NCI-H1436 (cell line): ENCODE measurements around the gene EP300.
"Not testable (repeated sequence)": the region's sequence is repeated elsewhere in the genome, so short reads cannot be mapped to it uniquely, and the experiment has no call there.

ENCODE experiments used
- DNase-seq: peaks from one replicate; lab custom pipeline; 2025; lab: John Stamatoyannopoulos, UW

Gene EP300

GRCh38 chr22:41152902-41153301, 60.5 kb downstream of the EP300 start:
- no peak for DNase-seq

GRCh38 chr22:41157083-41157482, 64.7 kb downstream of the EP300 start:
- DNase-seq: no peak

- DNase-seq: no peak
These were observed 76.8 kb downstream of the EP300 start for GRCh38 chr22:41169157-41169556.

GRCh38 chr22:41171996-41172395, 79.6 kb downstream of the EP300 start:
- no peak for DNase-seq

- no peak for DNase-seq
These were observed 83.2 kb downstream of the EP300 start for GRCh38 chr22:41175546-41175945.

- no peak for DNase-seq
These were observed 84.7 kb downstream of the EP300 start for GRCh38 chr22:41177040-41177621.

- no peak for DNase-seq
These were observed 85.4 kb downstream of the EP300 start for GRCh38 chr22:41177622-41178424.

- DNase-seq: no peak
These were observed 86.1 kb downstream of the EP300 start for GRCh38 chr22:41178425-41178975.

GRCh38 chr22:41180362-41180761, 88.0 kb downstream of the EP300 start:
- not testable (repeated sequence) for DNase-seq

GRCh38 chr22:41180926-41181325, 88.5 kb downstream of the EP300 start:
- DNase-seq: no peak

- DNase-seq: no peak
These were observed 89.2 kb downstream of the EP300 start for GRCh38 chr22:41181349-41182241.

- DNase-seq: no peak
These were observed 92.3 kb downstream of the EP300 start for GRCh38 chr22:41184679-41185078.

- no peak for DNase-seq
These were observed 99.1 kb downstream of the EP300 start for GRCh38 chr22:41191467-41191866.

- DNase-seq: no peak
These were observed 101.4 kb downstream of the EP300 start for GRCh38 chr22:41193829-41194228.

- DNase-seq: peak; percentile 74
These were observed 104.9 kb downstream of the EP300 start for GRCh38 chr22:41197038-41197972.

- DNase-seq: peak; percentile 19
These were observed 105.7 kb downstream of the EP300 start for GRCh38 chr22:41198027-41198580.

GRCh38 chr22:41201141-41201540, 108.7 kb downstream of the EP300 start:
- DNase-seq: no peak

GRCh38 chr22:41203118-41203517, 110.7 kb downstream of the EP300 start:
- DNase-seq: no peak

GRCh38 chr22:41204066-41204465, 111.7 kb downstream of the EP300 start:
- no peak for DNase-seq

GRCh38 chr22:41204992-41205900, 112.9 kb downstream of the EP300 start, which contains the start of gene L3MBTL2:
Gene L3MBTL2 (plus strand): TSS chr22:41205312. CDS start chr22:41205363, 51 bp downstream.
- peak; percentile 97 for DNase-seq
